Cerebellar cortex (tissue), 1 donor: ENCODE data around the gene L2HGDH.
A peak's percentile ranks its signal among the peaks of the same experiment; 100 is the strongest.
"Not testable (repeated sequence)": the region's sequence is repeated elsewhere in the genome, so short reads cannot be mapped to it uniquely, and the experiment has no call there.

Source experiments
- DNase-seq: peaks from one replicate; pipeline ENCODE4 v3.0.0-alpha.2; 2015; ENCODE audit warnings: low spot score

Gene L2HGDH

DNA sequence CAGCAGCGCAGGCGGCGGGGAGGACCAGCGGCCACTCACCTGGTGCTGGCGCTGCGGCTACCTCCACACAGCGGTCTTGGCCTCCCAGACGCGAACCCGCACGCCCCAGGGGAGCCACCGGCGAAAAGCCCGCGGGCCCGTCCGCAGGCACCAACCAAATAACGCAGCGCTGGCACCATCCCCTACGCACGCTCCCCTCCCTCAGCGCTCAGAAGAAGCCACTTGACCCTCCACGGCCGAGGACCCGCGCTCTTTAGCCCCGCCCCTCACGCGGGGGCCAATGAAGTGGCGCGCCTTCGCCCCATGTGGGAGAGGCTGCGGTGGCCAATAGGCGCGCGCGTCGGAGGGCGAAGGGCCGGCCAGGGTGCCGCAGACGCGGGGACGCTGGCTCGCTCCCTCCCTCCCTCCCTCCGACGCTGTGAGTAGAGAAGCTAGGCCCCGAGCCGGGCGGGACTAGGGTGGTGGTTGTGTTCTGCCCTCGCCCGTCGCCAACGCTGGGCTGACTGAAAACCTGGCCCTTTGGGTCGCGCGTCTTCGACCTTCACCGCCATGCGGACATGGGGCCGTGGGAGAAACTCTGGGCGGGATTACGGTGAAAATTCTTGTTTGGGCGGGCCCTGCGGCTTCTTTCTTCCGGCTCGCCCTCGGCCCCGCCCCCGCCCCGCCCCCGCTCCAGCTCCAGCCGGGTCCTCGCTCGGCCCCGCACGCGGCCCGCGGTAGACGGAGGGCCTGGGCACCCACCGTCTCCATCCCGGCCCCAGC lies at the start of gene L2HGDH, which contains the start of gene DMAC2L:
TSS of gene L2HGDH (minus strand) at position 258 of the 762 bp plus-strand sequence. CDS start at position 179, 79 bp downstream.
TSS of gene DMAC2L (plus strand) at position 353 of the 762 bp plus-strand sequence. CDS start 9,164 bp downstream, outside the sequence.
- peak; percentile 97 for DNase-seq

- DNase-seq: no peak
Measured at GRCh38 chr14:50360851-50361250, 48.8 kb upstream of the L2HGDH start.

- no peak for DNase-seq
Measured at GRCh38 chr14:50360093-50360492, 48.1 kb upstream of the L2HGDH start.

DNA sequence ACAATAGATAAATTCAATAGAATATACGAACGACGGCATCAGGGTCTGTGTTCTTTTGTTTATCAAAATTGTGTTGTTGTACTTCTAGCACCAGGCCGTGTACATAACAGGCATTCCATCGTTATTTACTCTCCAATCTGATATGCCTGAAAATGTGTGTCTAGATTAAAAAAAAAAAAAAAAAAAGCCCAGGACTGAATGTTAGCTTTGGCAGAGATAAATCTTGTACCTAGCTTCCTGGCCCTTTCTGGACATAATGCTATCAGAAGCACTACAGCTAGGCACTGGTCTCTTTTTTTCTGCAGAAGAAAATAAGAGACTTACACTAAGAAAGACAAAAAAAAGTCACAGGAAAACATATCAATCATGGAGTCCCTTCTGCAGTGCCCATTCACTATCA lies 47.6 kb upstream of the L2HGDH start:
- no peak for DNase-seq

DNA sequence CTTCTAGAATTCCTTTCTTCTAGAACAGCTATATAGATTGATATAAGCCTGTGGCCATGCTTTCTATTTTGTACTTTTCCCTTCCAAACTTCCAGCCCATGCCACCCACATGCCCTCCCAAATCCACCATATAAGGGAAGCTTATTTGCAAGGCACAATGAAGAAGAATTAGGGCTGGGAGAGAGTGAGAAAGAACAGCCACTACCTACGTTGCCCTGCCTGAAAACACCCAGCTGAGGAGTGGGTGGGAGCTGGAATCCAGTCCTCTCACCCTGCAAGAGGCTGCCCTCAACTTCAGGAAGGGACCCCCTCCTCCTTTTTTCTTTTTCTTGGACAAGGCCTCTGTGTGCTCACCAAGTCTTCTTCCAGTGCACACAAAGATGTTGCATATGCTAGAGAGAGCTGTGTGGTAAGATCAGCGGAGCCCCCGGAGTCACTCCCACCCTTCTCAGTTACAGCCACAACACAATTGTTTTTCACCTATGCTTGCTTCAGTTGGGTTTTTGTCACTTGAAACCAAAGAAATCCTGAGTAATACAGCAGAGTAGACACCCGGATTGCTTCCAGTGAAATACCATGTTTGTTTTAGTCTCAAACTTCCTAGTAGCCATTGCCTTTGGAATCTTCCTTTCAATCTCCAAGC lies 45.8 kb upstream of the L2HGDH start:
- DNase-seq: no peak

DNA sequence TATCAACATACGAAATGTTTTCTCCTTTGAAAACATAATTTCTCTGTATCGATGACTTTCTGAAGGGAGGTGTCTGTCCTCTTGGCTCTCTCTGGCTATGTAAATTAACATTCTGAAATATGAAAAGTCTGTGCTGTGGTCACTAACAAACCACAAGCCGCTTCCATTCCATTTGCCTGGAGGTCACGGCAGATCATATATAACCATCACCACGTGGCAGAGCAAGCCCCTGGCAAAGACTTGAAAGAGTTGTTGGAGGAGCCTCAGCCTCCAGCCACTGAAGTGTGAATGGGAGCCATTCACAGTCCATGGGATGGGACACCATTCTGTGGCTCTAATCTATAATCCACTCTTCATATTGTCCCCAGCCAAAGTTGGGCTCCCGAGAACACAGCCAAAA lies 45.1 kb upstream of the L2HGDH start:
- no peak for DNase-seq

DNA sequence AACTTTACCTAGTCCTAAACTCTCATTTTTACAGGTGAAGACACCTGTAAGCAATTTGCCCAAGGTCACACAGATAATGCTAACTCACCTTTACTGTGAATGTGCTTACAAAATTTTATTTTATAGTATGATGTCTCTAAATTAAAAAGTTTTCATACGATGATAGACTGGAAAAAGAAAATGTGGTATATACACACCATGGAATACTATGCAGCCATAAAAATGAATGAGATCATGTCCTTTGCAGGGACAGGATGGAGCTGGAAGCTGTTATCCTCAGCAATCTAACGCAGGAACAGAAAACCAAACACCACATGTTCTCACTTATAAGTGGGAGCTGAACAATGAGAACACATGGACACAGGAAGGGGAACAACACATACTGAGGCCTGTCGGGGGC lies 44.3 kb upstream of the L2HGDH start:
- DNase-seq: not testable (repeated sequence)

DNA sequence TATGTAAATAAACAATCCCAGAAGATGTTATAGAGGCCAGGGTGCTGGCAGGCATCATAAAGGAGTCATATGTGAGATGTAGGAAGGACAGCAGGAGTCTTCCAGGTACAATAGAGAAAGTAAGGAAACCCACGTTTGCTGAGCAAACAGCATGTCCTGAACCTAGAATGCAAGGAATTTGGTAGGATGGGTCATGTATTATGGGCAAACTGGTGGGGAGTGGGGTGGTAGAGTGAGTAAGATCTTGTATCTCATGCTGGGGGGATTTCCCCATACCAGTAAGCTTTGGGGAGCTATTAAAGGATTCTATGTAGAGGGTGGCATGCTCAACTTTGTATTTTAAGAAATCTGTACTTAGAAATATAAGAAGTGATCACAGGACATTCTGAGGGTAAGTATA lies 43.7 kb upstream of the L2HGDH start:
- no peak for DNase-seq

GRCh38 chr14:50354527-50354926 lies 42.5 kb upstream of the L2HGDH start:
- DNase-seq: no peak

DNA sequence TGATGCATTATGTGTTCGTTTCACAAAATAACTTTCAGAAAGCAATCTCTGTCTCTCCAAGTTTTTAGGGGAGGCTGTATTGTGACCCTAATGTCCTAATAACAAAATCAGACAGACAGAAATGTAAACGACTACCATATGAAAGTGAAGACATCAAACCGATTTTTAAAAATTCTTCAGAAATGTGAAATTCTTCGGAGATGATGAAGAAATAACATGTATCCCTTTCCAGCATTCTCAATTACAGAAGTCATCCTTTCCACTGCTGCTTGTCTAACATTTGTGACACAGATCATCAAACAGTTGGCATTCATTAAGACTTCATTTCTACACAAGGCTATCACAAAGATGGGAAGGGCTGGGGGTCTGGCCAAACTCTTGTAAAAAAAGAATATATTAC lies 41.1 kb upstream of the L2HGDH start:
- DNase-seq: no peak

GRCh38 chr14:50352584-50352983 lies 40.6 kb upstream of the L2HGDH start:
- no peak for DNase-seq

DNA sequence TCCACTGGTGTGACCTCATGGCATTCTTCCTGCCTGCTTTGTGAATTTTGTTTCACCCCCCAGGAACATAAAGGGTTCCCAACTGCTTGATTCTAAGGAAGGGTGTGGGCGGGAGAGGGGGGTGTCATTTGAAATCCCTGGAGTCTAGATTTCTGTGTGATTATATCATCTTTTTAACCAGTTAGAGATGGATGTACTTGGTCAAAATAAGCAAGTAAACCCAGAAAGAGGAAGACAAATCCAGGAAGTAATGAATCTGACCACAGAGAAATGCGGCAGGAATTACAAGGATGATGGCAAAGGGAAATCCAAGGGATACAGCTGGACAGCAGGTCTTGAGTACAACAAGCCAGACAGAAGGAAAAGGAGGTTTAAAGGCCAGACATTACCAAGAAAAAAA lies 38.9 kb upstream of the L2HGDH start:
- DNase-seq: no peak

DNA sequence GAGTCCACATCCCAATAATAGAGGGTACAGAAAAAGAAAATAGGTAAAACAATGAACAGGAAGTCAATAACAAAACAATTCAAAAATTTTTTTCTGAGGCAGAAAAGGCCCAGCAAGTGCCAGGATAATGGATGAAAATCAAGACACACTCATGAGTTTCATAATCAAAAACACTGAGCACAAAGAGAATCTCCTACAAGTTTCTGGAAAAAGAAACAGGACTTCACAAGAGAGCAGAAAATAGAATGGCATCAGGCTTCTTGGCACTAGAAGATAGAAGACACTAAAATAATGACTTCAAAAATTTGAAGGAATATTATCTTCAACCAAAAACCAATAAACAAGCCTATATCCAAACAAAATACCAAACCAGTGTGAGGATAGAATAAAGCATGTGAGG lies 36.9 kb upstream of the L2HGDH start:
- no peak for DNase-seq

DNA sequence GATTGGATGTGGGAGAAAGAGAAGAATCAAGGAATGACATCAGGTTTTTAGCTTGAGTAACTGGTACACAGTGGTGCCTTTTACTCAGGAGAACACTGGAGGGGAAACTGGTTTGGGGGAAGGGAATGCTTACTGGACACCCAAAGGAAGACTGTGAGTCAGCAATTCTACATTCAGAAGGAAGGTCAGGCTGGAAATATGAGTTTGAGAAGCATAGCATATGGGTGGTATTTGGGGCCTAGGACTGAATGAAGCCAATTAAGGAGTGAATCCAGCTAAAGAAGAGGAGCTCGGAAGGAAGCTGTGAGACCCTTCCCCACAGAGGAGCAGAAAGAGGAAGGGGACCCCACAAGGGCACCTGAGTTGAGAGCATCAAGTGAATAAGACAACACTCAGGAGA lies 35.5 kb upstream of the L2HGDH start:
- no peak for DNase-seq

- DNase-seq: no peak
Measured at GRCh38 chr14:50345846-50346422, 33.9 kb upstream of the L2HGDH start.

- no peak for DNase-seq
Measured at GRCh38 chr14:50344876-50345563, 33.0 kb upstream of the L2HGDH start.

GRCh38 chr14:50344116-50344775 lies 32.2 kb upstream of the L2HGDH start:
- no peak for DNase-seq

DNA sequence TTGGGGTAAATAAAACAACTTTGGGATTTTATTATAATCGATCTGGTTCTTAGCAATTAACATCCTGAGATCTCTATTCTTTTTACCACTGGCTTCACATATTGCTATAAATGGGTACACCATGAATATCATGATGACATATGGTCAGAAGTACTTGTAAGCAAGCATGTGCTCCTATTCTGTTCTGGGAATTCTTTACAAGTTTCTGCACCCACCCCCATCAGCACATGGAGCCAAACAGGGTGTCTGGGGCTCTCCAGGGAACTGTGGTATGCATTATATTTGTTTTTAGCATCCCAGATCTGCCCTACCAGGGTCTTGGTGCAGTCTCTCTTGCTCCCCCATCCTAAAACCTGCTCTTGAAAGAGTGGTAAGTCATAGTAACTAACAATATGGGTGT lies 31.4 kb upstream of the L2HGDH start:
- DNase-seq: no peak

GRCh38 chr14:50342221-50343078 lies 30.4 kb upstream of the L2HGDH start:
- DNase-seq: peak; percentile 81

DNA sequence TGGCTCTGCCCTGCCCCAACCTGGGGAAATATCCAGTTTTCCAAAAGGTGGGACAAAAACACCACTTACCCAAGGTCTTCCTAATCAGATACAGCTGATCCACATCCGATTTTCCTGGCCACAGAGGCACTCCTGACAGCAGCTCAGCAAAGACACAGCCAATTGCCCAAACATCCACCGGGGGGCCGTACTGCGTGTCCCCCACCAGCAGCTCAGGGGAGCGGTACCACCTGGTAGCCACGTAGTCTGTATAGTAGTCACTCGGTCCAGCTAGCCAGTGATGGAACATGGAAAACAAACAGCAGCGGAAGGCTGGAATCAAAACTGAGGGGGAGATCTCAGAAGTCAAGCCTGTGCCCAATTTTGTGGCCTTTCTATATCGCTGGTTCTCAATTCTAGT lies 28.9 kb upstream of the L2HGDH start:
- no peak for DNase-seq

- no peak for DNase-seq
Measured at GRCh38 chr14:50340045-50340444, 28.0 kb upstream of the L2HGDH start.
